Measurements from ENCODE around the gene TEX55. TPM values are rescaled to one million over a fixed set of nuclear protein-coding genes. Genes with fewer than 3 reads are reported as not detected.

The TEX55 gene
- total and polyA plus RNA-seq, 12 donors = not detected

GRCh38 chr3:119184796-119185570 lies 39.0 kb downstream of the TEX55 start:
- no peaks in the 10 kb centered on the region for H3K4me1 ChIP-seq (replicated peaks in 1 of 2)
- DNase-seq = no peak
- H3K27me3 ChIP-seq = no peaks in the 10 kb centered on the region
- intact Hi-C loops (cut with DNase I) = no loop called here
- no peaks in the 10 kb centered on the region for H3K9me3 ChIP-seq (replicated peaks in 1 of 3)
- H3K36me3 ChIP-seq (replicated peaks in 1 of 2) = no peaks in the 10 kb centered on the region
- 83 to 91% (median 90%) methylated on average over 7 of the region's 7 CpGs for whole genome bisulfite sequencing, 4 donors
- H3K4me3 ChIP-seq = no peak overlapping the region
- no peak overlapping the region for H3K27ac ChIP-seq
- TF ChIP-seq CTCF (IDR thresholded peaks at IDR 0.05) (no peak), POLR2A (IDR thresholded peaks at IDR 0.05) (no peak)

GRCh38 chr3:119187266-119187665 lies 41.3 kb downstream of the TEX55 start:
- TF ChIP-seq CTCF (IDR thresholded peaks at IDR 0.05) (no peak), POLR2A (IDR thresholded peaks at IDR 0.05) (no peak)
- H3K27me3 ChIP-seq = no peaks in the 10 kb centered on the region
- H3K9me3 ChIP-seq (replicated peaks in 1 of 3) = no peaks in the 10 kb centered on the region
- H3K4me1 ChIP-seq (replicated peaks in 1 of 2) = no peaks in the 10 kb centered on the region
- H3K4me3 ChIP-seq = no peak overlapping the region
- no peaks in the 10 kb centered on the region for H3K36me3 ChIP-seq (replicated peaks in 1 of 2)
- H3K27ac ChIP-seq = no peak overlapping the region
- no peak for DNase-seq
- intact Hi-C loops (cut with DNase I) = no loop called here

- intact Hi-C loops (cut with DNase I) = no loop called here
- 64 to 76% (median 71%) methylated on average over 1 of the region's 1 CpG for WGBS, 4 donors
These were observed 45.8 kb downstream of the TEX55 start for GRCh38 chr3:119191800-119192199.

More at GRCh38 chr3:119191800-119192199, 45.8 kb downstream of the TEX55 start:
- Histone ChIP-seq H3K27me3 (no peaks in the 10 kb centered on the region), H3K27ac (no peak overlapping the region), H3K9me3 (replicated peaks in 1 of 3) (no peaks in the 10 kb centered on the region), H3K4me3 (no peak overlapping the region), H3K36me3 (replicated peaks in 1 of 2) (no peaks in the 10 kb centered on the region), H3K4me1 (replicated peaks in 1 of 2) (no peaks in the 10 kb centered on the region)
- no peak for TF ChIP-seq POLR2A (IDR thresholded peaks at IDR 0.05)
- no peak for TF ChIP-seq CTCF (IDR thresholded peaks at IDR 0.05)
- no peak for DNase-seq
